GM23248 (cell line): ENCODE data around the gene CDH4.

Experiments used
- EZH2 ChIP-seq: fragments of 200-600 bp; sonication (generic); IDR thresholded peaks from 2 replicates; pipeline ENCODE4 v1.6.1; 2018; ENCODE audit warnings: antibody characterized with exemption, mild to moderate bottlenecking; ENCODE audit not compliant: insufficient read depth, poor library complexity, severe bottlenecking
- EZH2phosphoT487 ChIP-seq: fragments of 200-600 bp; sonication (generic); IDR thresholded peaks from 2 replicates; pipeline ENCODE4 v1.6.1; 2018; ENCODE audit warnings: antibody characterized with exemption, moderate library complexity, mild to moderate bottlenecking, low read depth; ENCODE audit not compliant: insufficient read depth

DNA sequence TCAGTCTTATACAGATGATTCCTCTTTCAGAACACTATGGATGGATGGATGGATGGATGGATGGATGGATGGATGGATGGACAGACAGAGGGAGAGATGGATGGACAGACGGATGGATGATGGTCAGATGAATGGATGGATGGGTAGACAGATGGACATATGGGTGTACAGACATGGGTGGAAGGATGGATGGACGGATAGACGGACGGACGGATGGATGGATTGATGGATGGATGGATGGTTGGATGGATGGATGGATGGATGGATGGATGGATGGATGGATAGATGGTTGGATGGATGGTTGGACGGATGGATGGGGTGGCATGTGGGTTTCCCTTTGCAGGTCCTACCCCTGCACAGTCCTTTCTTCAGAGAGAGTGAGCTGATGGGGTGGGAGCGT, 320.7 kb downstream of the CDH4 start:
- TF ChIP-seq EZH2phosphoT487 (no peak), EZH2 (no peak)
